ENCODE results near the gene ARL4A.

The ARL4A gene

DNA sequence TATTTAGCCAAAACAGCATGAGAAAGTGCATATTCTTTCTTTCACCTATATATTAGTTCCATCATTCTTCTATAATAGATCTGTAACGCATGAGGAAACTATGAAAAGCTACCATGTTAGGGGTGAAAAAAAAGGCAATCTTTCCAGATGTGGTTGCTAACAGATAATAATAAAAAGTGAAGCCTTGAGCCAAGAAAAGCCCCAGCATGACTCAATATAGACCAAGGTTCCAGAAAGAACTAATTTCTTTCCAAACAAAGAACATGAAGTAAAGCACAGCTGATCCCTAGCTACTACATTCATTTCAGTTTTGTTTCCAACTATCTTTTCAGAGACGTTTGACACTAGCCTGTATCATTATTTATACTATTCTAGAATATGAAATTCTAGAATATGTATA lies 16.4 kb downstream of the ARL4A start:
- no peak for DNase-seq

GRCh38 chr7:12705878-12706277 lies 18.4 kb downstream of the ARL4A start:
- no peak for DNase-seq

DNA sequence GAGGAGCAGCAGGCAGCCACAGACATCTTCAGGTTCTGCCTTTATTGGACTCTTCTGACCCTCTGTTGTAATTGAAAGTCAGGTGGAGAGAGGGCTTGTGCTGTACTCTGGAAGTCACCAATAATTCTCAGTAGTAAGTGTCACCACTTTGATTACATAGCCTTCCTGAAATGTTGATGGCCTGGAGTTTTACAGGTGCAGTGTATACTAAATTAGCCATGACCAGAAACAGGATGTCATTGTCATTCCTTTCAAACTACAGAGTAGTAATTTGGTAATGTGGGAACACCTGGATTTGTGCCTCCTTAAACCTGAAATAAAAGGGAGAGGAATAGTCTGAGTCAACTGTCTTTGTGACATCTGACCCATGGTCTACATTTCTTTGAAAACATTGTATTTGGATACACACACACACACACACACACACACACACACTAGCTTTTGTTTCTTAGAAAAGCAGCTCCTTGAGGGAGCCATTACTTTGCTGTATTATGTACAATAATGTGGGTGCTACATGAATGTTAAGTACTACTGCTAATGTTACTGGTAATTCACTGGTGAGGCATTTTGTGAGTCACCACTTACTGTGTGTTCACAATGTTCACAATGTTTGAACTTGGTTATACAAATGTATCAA lies 19.6 kb downstream of the ARL4A start:
- peak; percentile 35 to 55 for DNase-seq

GRCh38 chr7:12708314-12708713 lies 20.9 kb downstream of the ARL4A start:
- DNase-seq, result no peak

DNA sequence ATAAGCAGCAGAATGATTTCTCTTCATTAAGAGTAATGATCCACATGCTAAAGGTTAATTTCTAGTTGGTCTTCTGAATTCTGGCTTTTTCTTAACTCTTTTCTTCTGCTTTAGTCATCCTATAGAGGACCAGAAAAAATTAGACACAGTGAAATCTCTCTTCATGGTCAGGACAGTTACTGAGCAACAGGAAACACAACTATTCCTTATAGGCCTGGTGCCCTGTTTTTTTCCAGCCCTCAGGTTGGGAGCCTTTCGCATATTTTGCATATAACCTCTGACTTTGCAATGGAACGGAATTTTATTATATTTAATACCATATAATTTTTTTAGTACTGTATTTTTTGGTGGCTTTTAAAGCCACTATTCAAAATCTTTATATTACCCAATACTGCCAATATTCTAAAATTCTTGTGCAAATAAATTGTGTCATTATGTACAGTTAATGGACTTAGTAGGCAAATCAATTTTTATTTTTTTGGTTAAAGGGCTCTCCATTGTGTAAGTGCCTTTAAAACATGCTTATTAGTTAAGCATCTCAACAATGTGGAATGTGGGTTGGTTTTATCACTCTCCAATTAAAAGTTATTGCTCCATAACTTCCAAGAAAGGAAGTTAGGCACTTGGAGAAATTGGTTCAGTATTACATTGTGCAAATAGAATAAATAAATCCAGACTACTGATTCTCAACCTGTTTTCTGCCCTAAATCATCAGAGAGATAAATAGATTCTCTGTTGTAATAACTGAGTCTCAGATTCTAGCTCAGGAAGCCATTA lies 22.5 kb downstream of the ARL4A start:
- DNase-seq, result no peak

GRCh38 chr7:12711124-12711523 lies 23.7 kb downstream of the ARL4A start:
- DNase-seq, result no peak

DNA sequence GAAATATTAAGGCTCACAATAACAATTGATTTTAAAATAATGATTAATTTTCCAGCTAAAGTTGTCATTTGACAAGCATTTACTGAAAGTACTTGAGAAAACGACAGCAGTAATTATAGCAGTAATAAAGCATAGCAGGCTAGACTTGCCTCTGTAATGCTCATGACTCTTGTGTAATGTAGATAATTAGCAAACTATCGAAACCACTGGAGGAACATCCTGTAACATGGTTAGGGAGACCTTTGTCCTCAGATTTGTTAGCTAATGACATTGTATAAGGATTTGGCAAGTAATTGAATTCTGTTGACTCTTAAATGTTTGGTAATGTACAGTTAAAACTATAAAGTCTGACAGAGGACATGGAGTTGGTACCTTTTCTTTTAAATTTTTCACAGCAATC lies 24.8 kb downstream of the ARL4A start:
- no peak for DNase-seq

DNA sequence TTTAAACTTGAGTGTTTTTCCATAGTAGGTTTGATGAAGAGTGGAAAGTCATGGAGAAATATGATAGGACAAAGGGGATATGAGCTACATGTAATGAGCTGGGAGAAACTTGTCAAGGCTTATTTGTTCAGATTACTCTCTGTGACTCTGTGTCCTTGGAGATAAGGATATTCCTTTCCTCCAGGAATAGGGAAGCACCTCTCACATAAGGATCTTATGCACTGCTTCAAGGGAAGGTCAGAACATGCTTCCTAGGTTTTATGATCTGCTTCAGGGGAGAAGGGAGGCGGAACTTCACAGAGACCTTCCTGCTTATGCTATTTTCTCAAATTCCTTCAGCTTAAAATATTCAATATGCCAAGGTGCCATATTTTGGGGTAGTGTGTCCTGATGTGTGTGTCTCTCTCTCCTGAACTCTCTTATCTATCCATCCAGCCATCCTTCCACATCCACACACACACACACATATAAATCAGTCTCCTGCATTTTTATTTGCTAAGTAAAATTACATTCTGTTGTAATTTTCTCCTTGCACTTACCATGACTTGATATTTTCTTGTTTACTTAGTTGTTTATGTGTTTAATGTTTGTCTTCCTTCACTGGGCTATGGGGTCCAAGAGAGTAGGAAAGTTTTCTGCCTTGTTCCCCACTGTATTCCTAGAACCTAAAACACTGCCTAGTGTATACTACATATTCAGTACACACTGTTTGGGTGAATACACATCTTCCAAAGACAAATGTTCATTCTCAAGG lies 26.4 kb downstream of the ARL4A start:
- DNase-seq, result no peak

GRCh38 chr7:12714379-12714737 lies 26.9 kb downstream of the ARL4A start:
- DNase-seq, result no peak

- no peak for DNase-seq
These were observed 28.1 kb downstream of the ARL4A start for GRCh38 chr7:12715372-12716133.

- no peak for DNase-seq
These were observed 28.8 kb downstream of the ARL4A start for GRCh38 chr7:12716134-12716681.

DNA sequence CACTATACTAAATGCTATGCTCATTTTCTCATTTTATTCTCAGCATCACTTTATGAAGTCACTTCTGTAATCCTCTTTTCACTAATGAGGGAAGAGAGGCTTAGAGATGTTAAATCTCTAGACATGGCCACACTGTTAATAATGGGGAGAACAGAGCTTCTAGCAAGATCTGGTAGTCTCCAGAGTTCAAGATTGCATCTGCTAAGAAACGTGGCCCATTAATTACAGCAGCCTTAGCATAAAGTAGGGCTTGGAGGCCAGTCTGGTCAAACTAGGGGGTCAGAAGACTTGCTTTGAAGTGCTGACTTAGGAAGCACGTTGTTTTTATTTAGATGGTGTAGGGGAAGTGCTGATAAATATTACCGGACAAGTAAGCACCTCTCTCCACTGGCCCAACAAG lies 29.3 kb downstream of the ARL4A start:
- no peak for DNase-seq

GRCh38 chr7:12719141-12719919 lies 31.9 kb downstream of the ARL4A start:
- DNase-seq, result no peak

DNA sequence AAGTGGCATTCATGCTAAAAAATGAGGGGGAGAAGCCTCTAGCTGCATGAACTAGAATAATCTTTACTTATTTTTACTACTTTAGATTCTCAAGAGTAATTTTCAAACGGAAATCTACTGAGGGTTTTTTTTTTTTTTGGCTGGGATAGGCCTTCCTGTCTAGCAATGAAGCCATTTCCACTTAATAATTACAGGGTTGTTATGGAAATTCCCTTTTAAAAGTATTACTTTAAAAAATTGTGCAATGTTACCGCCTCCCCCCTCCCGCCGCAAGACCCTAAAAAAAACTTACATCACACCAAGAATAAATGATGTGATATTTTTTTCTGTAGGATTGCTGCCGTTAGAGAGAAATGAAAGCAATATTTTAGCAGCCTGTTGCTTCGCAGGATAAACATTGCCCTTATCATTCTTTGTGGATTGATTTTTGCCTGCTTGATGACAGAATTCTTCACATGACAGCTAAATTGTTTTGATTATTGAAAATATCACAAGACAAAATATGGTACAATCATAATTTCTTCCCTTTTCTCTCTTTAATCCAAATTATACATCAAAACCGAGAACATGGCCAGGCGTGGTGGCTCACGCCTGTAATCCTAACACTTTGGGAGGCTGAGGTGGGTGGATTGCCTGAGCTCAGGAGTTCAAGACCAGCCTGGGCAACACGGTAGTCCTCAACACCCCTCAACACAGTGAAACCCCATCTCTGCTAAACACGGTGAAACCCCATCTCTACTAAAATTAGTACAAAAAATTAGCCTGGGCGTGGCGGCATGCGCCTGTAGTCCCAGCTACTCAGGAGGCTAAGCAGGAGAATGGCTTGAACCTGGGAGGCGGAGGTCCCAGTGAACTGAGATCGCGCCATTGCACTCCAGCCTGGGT lies 32.8 kb downstream of the ARL4A start:
- no peak for DNase-seq

GRCh38 chr7:12721286-12721830 lies 33.9 kb downstream of the ARL4A start:
- no peak for DNase-seq

DNA sequence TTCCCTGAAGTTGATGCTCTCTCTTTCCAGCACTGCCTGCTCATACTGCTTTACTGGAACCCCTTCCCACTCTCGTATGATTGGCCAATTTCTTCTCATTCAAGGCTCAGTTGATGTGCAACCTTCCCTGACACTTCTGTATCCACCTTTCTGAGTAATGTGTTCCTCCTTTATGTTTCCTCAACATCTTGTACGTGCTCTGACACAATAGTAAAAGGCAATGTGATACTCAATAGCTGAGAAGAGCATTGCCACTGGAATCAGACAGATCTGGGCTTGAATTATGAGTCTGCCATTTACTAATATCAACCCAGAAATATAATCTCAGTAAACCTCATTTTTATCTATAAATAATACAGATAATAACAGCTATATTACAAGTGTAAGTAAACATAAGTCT lies 34.7 kb downstream of the ARL4A start:
- no peak for DNase-seq

DNA sequence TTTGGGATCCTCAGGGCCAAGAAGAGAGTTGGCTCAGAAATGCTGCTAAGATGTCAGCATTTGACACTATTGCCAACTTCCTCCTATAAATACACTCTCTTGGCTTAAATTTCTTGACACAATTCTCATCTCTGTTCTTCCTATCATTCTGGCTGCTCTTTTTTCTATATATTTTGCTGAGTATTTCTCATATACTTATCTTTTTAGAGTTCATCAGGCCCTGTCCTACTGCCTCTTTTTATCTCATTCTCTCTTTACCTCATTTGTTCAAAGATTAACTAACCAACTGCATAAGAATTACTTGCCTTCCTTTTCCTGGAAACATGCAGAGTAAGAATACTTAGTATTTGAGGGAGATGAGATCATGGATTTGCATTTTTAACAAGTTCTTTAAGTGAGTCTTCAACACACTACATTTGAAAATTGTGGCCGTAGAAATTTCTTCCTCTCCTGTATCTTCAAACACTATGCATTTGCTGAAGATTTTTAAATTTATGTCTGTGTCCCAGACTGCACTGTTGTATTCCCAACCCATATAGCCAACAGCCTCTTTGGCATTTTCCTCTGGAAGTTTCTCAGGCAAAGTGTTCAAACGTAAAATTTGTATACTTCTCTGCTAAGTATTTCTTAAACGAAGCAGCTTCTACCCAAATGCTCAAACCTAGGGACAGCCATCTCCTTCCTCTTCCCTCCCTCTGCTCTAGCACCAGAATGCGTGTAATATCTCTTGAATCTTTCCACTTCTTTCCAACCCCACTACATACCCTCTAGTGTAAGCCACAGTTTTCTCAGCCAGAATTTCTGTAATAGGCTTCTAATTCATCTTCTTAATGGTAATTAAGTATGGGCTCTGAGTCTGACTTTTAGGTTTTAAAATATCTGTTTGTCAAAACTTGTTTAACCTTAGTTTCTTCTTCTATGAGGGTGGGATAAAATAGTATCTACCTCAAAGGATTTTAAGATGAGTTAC lies 35.5 kb downstream of the ARL4A start:
- DNase-seq, result no peak

GRCh38 chr7:12725575-12726316 lies 38.3 kb downstream of the ARL4A start:
- no peak for DNase-seq

- DNase-seq, result no peak
These were observed 39.5 kb downstream of the ARL4A start for GRCh38 chr7:12726908-12727307.

Data from NCI-H187 (cell line).